CD4-positive, alpha-beta T cell treated with Interleukin-17A for 1 hour (primary cell): ENCODE measurements around the gene PLEKHM2.

Experiments used
- DNase-seq: peaks from one replicate; pipeline ENCODE4 v3.0.0-alpha.2; 2020

Gene PLEKHM2

GRCh38 chr1:15761366-15762128, 77.4 kb downstream of the PLEKHM2 start:
- DNase-seq = no peak

GRCh38 chr1:15762546-15762945, 78.4 kb downstream of the PLEKHM2 start:
- DNase-seq = no peak

- DNase-seq = no peak
Observed at GRCh38 chr1:15764269-15764764, 80.2 kb downstream of the PLEKHM2 start.

GRCh38 chr1:15764890-15765289, 80.8 kb downstream of the PLEKHM2 start:
- no peak for DNase-seq

- DNase-seq = no peak
Observed at GRCh38 chr1:15765495-15766194, 81.5 kb downstream of the PLEKHM2 start.

GRCh38 chr1:15767941-15768340, 83.8 kb downstream of the PLEKHM2 start:
- DNase-seq = no peak

GRCh38 chr1:15768388-15768787, 84.3 kb downstream of the PLEKHM2 start:
- no peak for DNase-seq

GRCh38 chr1:15770313-15770962, 86.3 kb downstream of the PLEKHM2 start:
- DNase-seq = no peak

- DNase-seq = no peak
Observed at GRCh38 chr1:15771836-15772515, 87.9 kb downstream of the PLEKHM2 start.

- no peak for DNase-seq
Observed at GRCh38 chr1:15775706-15776105, 91.6 kb downstream of the PLEKHM2 start.

- no peak for DNase-seq
Observed at GRCh38 chr1:15777909-15778707, 94.0 kb downstream of the PLEKHM2 start.
